GM21723 (cell line): ENCODE measurements around the gene PTPN14.
A peak's percentile ranks its signal among the peaks of the same experiment; 100 is the strongest.

Experiments used
- ATAC-seq: cut with Tn5 transposase; IDR thresholded peaks from one replicate; pipeline ENCODE4 v1.9.1; 2021; ENCODE audit warnings: mild to moderate bottlenecking, moderate library complexity; ENCODE audit not compliant: unreplicated experiment

PTPN14 gene

GRCh38 chr1:214458541-214458940 lies 92.9 kb downstream of the PTPN14 start:
- ATAC-seq = no peak

GRCh38 chr1:214455971-214456867 lies 95.2 kb downstream of the PTPN14 start:
- ATAC-seq = no peak

DNA sequence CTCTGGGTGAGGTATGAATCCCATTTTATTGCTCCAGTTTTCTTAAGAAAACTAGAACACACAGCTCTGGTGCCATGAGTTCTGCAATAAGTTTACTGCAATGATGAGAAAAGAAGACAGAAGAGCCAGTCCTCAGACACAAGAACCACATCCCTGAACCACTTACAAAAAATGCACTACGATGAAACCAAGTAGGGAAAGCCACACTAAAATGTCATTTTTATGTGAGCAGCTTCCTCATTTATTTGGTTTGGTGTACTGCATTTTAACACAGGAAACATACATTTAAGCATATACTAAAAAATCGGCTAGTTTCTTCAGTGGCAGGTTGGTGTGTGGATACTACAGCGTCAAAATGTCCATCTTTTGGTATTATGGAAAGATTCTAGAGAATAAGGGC lies 95.9 kb downstream of the PTPN14 start:
- ATAC-seq = no peak

- ATAC-seq = no peak
Measured at GRCh38 chr1:214454569-214455396, 96.6 kb downstream of the PTPN14 start.

DNA sequence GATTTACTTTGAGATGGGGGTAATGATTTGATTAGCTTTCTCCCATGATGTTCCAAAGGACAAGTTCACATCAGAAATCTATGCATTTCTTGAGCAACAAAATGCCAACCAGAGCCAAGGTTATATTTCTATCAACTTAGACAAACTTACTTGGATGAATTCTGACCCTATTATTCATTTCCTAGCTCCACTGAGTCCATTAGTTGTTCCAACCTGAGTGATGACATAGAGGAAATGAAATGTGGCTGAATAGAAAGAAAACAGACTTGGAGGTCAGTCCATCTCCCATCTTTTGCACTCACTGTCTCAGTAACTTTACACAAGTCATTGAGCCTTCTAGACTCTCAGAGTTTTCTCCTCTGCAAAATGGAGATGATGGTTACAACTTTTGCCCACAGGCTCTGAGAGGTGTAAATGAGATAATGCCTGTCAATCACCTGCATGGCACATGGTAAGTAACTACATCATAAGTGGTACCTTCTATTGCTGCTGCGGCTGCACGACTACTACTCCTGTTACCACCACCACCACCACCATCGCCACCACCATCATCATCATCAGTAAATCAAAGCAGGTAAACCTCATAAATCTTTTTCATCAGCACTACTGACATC lies 98.2 kb downstream of the PTPN14 start:
- no peak for ATAC-seq

GRCh38 chr1:214452152-214452784 lies 99.1 kb downstream of the PTPN14 start:
- ATAC-seq = no peak

DNA sequence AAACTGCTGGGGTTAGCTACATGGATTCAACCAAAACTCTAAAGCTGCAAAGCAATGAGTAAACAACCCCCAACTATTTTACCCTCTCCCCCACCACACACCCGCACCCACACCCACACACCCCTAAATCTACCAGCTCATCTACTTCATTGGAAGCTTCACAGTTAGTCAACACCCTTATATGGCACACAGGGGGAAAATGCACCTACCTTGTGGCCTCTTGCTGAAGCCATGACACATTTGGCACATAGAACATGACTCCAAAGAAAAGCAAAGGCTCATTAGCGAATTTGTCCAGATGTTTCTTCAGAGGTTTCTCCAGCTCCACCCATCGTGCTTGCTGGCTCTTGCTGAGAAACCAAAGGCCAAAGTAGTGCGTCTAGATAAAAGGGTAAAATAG lies 99.8 kb downstream of the PTPN14 start:
- ATAC-seq = no peak

DNA sequence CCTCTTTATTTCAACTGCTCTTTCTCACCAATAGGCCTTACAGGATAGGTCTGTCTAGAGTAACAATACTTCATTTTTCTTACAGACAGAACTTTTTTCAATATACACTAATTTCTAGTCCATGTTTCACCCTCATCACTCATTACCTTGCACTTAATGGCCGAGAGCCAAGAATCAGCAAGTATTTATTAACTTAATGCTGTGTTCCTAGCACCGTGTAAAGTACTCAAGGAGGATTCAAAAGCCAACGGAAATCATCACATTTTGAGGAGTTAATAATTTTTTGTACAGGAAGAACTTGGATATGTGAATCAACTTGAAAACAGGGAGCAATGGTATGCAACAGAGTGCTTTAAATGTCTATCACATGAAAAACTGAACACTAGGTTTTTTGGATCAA lies 102.0 kb downstream of the PTPN14 start:
- ATAC-seq = no peak

GRCh38 chr1:214448536-214448935 lies 102.9 kb downstream of the PTPN14 start:
- ATAC-seq = no peak

- no peak for ATAC-seq
Measured at GRCh38 chr1:214447557-214447871, 103.9 kb downstream of the PTPN14 start.

GRCh38 chr1:214446772-214447556 lies 104.4 kb downstream of the PTPN14 start:
- ATAC-seq = no peak

DNA sequence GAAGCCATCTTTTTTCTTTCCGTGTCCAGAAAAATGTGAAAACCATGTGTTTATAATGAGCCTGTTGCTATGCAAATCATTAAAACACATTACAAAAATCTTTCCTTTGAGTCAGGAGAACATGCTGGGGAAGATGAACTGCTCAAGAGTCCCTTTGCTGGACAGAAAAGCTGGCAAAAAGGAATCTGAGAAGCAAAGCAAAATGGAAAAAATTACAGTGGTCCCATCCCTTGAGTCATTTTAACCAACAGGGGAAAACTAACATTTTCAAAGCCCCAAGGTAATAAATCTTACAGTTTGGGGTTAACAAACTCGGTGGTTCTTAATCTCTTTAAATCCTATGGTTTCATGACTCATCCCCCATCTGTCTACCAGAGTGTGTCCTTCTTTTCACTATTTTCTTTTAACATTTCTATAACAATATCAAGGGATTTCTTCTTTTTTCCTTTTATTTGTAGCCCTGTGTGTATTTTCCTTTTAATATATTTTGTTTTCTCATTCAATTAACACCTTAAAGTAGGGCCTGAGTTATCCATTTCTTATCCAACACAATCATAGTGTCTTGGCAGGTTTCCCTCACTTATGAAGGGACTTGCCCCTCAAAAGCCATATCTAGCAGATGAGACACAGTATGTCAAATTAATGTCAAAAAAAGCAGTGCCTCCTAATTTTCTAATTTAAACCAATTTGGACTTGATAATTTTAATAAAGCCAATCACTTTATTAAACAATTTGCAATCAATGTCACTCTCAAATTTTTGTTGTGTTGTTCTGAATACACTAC lies 105.4 kb downstream of the PTPN14 start:
- no peak for ATAC-seq

DNA sequence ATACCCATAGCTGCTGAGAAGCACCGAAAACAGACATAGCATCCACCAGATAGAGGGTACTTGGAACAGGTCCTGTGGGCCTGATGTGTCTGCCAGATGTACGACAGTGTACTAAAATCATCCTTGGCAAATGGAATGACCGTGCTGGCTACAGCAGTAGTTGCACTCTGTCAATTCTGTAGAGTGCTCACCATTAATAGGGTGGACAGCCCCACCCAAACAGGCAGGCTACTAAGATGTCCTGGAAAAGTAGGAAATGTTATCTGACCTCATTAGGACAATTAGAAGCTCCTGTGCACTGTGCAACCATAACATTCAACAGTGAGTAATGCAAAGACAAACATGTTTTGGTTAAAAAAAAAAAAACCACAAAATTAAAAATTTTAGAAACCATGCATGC lies 106.2 kb downstream of the PTPN14 start:
- no peak for ATAC-seq

DNA sequence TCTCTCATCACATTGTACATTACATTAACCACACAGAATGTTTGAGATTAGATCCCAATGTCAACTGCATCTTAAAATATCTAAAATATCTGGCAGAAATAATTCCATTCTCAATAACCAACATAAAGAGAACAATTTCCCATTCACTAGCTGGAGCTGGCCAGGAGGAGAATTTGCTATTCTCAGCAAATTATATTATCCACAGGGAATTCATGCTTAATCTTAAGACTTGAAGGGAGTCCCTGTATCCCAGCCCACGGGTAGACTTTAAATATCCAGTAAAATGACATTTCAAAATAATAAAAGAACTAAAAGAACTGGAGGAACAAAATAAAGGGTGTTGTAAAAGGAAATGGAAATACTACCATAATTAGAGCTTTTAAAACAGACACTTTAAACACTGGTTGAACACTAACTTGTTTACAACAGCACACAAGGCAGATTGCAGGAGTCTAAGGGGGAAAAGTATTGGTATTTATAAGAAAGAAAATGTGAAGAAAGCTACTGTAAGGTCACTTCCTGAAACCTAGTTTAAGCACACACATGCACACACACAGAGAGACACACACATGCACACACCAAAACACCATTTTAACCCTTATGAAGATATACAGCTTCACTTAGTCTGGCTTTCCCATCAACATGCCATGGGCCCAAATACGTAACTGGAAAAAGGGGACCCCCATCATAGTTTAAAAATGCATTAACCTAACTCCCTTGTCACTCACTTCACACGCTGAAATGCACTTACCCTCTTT lies 107.0 kb downstream of the PTPN14 start:
- no peak for ATAC-seq

GRCh38 chr1:214441119-214441518 lies 110.3 kb downstream of the PTPN14 start:
- no peak for ATAC-seq

- ATAC-seq = no peak
Measured at GRCh38 chr1:214440219-214440965, 111.0 kb downstream of the PTPN14 start.

GRCh38 chr1:214439352-214440119 lies 111.9 kb downstream of the PTPN14 start:
- ATAC-seq = peak; percentile 92
